Measurements from ENCODE around the gene TERB1. TPM values are rescaled to one million over a fixed set of nuclear protein-coding genes. Genes with fewer than 3 reads are reported as not detected.

The TERB1 gene
- total RNA-seq, 1 donor from 2014 or later = not detected

DNA sequence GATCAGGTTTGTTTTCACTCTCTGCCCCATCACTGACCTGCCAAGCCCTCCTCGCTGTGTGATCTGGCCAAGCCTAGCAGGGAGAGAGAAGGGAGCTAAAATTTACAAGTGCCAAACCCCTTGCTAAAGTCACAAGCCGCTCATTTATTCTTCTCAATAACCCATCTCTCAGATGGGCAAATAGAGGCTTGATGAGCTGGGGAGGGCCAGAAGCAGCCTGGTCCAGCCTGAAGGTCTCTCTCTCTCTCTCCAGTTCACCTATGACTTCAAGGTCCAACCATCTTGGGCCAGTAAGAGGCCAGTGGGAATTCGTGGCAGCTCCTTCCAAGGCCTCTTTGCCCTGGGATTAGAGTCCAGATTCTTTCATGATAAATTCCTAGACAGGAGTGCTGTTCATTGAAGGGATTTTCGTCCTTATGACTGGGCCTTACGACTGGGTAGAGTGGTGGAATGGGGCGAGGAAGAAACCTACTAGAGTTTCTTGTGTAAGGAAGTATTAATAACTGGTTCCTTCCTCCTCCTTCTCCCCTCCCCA lies 46.2 kb upstream of the TERB1 start:
- H3K9me3 Mint-ChIP-seq (ENCODE audit: low read depth) = no peaks in the 10 kb centered on the region
- TF ChIP-seq, protein P1, sequence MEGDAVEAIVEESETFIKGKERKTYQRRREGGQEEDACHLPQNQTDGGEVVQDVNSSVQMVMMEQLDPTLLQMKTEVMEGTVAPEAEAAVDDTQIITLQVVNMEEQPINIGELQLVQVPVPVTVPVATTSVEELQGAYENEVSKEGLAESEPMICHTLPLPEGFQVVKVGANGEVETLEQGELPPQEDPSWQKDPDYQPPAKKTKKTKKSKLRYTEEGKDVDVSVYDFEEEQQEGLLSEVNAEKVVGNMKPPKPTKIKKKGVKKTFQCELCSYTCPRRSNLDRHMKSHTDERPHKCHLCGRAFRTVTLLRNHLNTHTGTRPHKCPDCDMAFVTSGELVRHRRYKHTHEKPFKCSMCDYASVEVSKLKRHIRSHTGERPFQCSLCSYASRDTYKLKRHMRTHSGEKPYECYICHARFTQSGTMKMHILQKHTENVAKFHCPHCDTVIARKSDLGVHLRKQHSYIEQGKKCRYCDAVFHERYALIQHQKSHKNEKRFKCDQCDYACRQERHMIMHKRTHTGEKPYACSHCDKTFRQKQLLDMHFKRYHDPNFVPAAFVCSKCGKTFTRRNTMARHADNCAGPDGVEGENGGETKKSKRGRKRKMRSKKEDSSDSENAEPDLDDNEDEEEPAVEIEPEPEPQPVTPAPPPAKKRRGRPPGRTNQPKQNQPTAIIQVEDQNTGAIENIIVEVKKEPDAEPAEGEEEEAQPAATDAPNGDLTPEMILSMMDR (IDR thresholded peaks at IDR 0.05; ENCODE audit: unreplicated experiment) = no peak
- no peak for DNase-seq (ENCODE audit: low spot score, unreplicated experiment)
- peaks cover 3% of the 10 kb centered on the region for H3K4me1 Mint-ChIP-seq (ENCODE audit: low read depth)
- no peak overlapping the region for H3K27ac Mint-ChIP-seq
- no peak overlapping the region for H3K4me3 Mint-ChIP-seq (ENCODE audit: low read depth)
- H3K36me3 Mint-ChIP-seq (ENCODE audit: insufficient read depth) = no peaks in the 10 kb centered on the region
- H3K27me3 Mint-ChIP-seq = peaks cover 62% of the 10 kb centered on the region

DNA sequence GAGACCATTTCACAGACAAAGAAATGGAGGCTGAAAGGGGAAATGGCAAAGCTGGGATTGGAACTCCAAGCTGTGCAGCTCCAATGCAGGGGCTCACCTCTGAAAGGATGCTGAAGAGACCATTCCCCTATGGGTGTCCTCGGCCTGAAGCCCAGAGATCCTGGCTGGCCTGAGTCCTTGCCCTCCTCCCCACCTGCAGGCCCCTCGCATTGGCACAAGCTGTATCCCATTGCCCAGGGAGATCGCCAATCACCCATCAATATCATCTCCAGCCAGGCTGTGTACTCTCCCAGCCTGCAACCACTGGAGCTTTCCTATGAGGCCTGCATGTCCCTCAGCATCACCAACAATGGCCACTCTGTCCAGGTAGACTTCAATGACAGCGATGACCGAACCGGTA lies 45.4 kb upstream of the TERB1 start:
- Mint-ChIP-seq H3K4me1 (ENCODE audit: low read depth) (peaks cover 3% of the 10 kb centered on the region), H3K27ac (no peak overlapping the region), H3K36me3 (ENCODE audit: insufficient read depth) (no peaks in the 10 kb centered on the region), H3K9me3 (ENCODE audit: low read depth) (no peaks in the 10 kb centered on the region), H3K27me3 (peaks cover 66% of the 10 kb centered on the region), H3K4me3 (ENCODE audit: low read depth) (no peak overlapping the region)
- TF ChIP-seq, protein P1 (IDR thresholded peaks at IDR 0.05; ENCODE audit: unreplicated experiment) = no peak
- no peak for DNase-seq (ENCODE audit: low spot score, unreplicated experiment)

DNA sequence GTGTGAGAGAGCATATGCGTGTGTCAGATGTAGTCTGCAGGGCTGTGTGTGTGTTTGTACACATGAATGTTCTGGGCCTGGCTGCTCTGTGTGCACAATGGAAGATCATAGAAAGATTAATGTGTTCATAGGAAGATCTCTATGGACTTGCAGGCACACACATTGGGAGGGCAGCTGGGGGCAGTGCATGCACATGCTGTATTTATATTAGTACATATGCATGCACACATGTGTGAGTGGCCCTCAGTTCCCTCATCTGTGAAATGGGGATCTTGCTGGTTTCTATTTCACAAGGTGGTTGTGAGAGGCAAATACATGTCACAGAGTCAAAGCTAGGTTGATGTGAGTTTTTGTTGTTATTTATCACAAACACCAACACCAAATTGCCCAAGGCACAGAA lies 44.9 kb upstream of the TERB1 start:
- Mint-ChIP-seq H3K36me3 (ENCODE audit: insufficient read depth) (no peaks in the 10 kb centered on the region), H3K27me3 (peaks cover 67% of the 10 kb centered on the region), H3K27ac (no peak overlapping the region), H3K4me1 (ENCODE audit: low read depth) (peaks cover 3% of the 10 kb centered on the region), H3K9me3 (ENCODE audit: low read depth) (no peaks in the 10 kb centered on the region), H3K4me3 (ENCODE audit: low read depth) (no peak overlapping the region)
- no peak for DNase-seq (ENCODE audit: low spot score, unreplicated experiment)
- TF ChIP-seq, protein P1 (IDR thresholded peaks at IDR 0.05; ENCODE audit: unreplicated experiment) = no peak

DNA sequence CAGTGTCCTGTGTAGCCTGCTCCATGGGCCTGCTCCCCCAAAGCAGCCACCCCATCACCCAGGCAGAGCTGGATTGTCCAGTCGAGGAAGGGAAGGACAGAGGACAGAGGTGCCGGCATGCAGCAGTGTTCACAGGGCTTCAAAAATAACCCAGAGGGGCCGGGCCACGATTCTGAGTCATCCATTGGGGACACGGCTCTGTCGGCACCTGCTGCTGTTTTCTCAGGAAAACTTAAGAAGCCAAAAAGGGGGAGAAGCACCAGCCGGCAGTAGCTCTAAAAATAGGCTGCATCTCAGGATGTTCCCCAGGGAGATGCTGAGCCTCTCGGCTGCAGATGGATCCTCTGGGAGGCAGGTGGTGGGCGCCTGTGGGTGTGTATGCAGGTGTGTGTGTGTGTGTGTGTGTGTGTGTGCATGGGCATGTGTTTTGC lies 44.4 kb upstream of the TERB1 start:
- TF ChIP-seq, protein P1 (IDR thresholded peaks at IDR 0.05; ENCODE audit: unreplicated experiment) = no peak
- Mint-ChIP-seq H3K27ac (no peak overlapping the region), H3K4me1 (ENCODE audit: low read depth) (peaks cover 3% of the 10 kb centered on the region), H3K27me3 (peaks cover 71% of the 10 kb centered on the region), H3K36me3 (ENCODE audit: insufficient read depth) (no peaks in the 10 kb centered on the region), H3K9me3 (ENCODE audit: low read depth) (no peaks in the 10 kb centered on the region), H3K4me3 (ENCODE audit: low read depth) (no peak overlapping the region)
- no peak for DNase-seq (ENCODE audit: low spot score, unreplicated experiment)

DNA sequence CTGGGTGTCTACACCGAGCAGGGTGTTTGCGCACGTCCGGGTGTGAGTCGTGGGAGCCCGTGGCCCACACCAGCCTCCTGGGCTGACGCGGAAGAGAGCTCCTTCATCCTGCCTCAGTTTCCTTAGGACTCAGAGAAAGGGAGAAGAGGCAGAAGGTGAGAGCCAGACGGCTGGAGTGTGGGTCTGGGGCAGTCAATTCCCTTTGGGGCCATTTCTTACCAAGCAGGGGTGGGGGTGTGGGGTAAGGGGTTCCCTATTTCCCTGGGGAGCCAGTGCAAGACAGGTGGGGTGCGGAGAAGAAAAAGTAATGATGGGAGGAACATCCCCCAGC lies 43.7 kb upstream of the TERB1 start:
- H3K27me3 Mint-ChIP-seq = peaks cover 73% of the 10 kb centered on the region
- no peak for DNase-seq (ENCODE audit: low spot score, unreplicated experiment)

More for the DNA sequence above, 43.7 kb upstream of the TERB1 start:
- Mint-ChIP-seq H3K27ac (no peak overlapping the region), H3K4me1 (ENCODE audit: low read depth) (peaks cover 3% of the 10 kb centered on the region), H3K36me3 (ENCODE audit: insufficient read depth) (no peaks in the 10 kb centered on the region), H3K9me3 (ENCODE audit: low read depth) (no peaks in the 10 kb centered on the region), H3K4me3 (ENCODE audit: low read depth) (peak overlapping the region; percentile 42)
- TF ChIP-seq, protein P1 (IDR thresholded peaks at IDR 0.05; ENCODE audit: unreplicated experiment) = no peak
